ENCODE results near the gene MACIR. TPM values are rescaled to one million over a fixed set of nuclear protein-coding genes. Genes with fewer than 3 reads are reported as not detected.

MACIR gene
- total RNA-seq, 1 donor from 2014 or later, result 6.4 TPM

DNA sequence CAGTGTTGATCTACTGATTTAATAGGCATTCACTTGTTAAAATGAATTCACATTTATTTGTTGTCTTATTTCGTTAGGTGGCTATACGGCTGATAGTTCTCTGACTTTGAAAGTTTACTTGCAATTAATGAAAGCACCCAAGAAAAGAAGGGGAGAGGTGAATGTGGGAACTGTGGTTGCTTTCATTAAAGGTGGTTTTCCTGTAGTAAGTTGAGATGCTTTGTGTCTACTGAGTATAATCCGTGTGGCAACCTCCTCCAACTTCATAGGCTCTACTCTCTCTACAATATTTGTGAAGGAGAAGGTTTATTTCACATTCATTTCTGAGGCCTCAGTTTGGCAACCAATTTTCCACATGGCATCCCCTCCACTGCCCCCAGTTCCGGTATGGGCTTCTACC lies 12.8 kb upstream of the MACIR start:
- DNase-seq, result no peak

DNA sequence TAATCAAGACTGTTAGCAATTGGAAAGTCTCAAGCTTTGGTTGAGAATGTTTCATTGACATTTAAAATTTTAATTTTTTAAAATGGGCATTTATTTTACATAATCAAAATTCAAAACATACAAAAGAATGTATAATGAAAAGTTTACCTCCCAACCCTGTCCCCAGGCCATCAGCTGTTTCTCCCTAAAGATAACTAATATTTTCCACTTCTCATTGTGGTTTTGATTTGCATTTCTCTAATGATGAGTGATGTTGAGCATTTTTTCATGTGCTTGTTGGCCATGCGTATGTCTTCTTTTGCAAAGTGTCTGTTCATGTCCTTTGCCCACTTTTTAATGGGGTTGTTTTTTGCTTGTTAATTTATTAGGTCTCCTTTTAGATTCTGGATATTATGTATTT lies 11.4 kb upstream of the MACIR start:
- no peak for DNase-seq

DNA sequence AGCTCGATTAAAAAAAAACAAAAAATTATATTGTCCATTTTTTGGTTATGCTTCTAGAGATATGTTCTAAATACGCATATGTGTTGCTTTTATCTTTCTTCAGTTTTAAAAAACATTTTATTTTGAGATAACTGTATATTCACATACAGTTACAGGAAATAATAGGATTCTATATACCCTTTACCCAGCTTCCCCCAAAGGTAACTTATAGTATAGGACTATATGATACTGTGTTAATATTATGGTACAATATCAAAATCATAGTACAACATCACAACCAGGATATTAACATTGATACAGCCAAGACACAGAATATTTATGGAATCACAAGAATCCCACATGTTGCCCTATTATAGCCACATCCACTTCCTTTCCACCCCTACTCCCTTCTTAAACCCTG lies 9.5 kb upstream of the MACIR start:
- DNase-seq, result no peak

DNA sequence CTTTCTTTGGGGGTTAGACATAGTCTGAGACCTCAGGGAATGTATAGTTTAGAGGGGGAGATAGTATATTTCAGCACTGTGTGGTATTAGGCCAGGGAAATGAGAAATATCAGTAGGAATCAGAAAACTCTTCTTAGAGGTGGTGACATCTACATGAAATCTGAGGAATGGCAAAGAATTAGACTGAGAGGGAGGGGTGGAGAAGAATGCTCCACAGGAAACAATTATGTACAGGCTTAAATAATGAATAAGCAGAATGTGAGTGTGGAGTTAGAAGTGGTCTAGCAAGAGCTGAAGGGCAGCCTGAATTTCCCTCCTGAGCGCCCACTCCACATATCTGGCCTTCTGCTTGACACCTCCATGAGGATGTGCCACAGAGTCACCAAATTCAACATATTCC lies 3.6 kb upstream of the MACIR start:
- DNase-seq, result no peak

DNA sequence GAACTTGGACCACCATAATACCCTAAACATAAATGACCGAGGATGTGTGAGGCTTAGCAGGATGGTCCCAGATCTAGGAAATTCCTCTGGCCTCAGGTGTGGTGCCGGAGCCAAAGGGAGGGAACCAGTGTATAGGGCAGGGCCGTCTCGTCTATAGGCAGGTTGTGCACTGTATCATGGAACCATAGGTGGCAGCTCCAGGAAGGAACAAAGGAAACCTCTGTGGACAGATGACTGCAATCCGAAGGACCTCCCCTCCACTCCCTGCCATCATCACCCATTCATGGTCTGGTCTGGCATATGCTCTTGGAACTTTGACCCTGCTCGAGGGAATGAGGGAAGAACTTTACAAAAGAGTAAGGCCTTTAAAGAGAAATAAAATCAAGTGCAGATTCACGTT lies 2.9 kb upstream of the MACIR start:
- no peak for DNase-seq

DNA sequence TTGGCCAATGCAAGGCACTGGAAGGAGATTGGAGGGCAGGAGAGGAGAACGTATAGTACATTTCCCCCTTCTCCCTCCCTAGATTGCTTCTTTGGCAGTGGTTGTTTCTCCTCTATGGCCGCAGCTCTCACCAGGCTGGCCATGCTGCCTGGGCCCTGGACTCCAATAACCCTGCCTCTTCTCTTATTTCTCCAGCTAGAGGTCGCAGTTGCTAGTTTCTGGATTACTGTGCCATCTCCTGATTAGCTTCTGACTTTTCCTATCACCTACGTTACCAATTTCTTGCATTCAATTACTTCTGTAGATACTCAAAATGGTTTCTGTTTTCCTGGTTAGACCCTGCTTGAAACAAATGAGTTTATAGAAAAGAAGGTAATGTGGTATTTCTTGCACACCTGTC lies 2.4 kb upstream of the MACIR start:
- no peak for DNase-seq

DNA sequence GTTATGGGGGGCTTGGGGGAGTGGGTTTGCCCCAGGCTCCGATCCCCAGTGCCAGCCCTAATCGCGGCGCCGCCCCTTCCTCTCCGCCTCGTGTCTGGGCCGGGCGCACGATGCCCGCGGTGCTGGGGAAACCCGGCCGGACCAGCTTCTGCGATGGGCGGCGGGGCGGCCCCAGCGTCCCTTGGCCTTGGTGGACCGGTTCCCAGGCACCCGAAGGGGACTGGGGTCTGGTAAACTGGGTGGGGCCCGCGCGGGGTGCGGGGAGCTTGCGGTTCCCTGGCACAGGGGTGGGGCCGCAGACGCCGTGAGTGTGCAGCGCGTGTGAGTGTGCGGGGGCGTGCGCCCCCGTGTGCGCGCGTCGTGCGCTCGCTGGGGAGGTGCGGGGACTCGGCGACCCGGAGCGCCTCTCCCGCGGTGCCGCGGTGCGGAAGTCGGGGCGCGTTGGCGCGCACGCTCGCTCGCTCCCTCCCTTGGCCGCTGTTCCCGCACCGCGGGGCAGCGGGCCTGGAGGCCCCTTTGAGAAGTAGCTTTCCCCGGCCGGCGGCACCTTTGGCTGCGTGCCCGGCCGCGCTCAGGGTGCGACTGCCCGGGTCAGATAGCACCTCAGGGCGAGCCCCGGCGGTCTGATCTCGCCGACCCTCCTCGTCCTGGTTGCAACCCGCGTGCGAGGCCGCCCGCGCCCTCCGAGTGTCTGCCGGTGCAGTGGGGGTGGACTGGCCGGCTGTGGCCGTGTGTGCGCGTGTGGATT lies 568 bp downstream of the MACIR start:
- DNase-seq, result no peak

DNA sequence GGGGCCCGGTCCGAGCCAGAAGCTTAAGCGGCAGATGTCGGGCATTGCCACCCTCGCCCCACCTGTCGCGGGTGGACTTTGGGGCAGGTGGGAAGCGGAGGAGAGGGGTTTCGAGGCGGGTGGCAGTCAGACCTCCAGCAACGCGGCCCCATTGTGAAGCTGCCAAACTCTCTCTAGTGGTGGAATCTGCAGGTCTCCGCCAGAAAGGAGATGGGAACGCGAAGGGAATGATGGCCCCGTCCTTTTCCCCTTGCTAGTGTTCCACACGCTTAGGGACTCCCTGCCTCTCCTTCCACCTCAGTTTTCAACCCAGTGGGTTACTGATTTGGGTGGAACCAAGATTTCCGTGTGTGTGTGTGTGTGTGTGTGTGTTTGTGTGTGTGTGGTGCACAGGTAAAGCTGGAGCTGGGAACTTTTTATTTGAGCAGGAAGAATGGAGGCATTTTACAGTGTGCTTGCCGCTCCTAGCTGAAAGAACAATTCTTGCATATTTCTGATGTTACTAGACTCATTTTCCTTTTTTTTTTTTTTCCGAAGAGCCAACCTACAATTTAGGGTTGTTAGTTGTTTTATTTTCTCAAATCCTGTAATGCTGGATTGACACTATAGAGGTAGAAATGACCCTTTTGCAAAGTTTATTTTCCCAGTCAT lies 1.3 kb downstream of the MACIR start:
- DNase-seq, result no peak

DNA sequence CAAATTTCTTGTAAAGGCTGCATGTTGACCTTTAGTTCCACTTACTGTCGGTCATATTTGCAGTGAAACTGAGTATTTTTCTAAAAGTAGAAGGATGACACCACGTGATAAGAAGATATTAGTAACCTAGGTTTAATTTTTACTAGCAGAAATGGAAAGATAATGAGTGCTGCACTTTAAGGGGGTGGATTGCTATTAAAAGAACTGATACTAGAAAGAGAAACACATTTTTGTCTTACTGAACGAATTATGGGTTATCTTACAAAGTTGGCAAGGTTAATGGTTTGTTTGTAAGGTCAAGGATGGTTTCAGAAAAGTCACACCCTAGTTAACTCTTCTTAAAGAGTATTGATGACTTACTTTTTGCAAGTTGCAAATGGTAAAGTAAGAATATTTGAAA lies 2.4 kb downstream of the MACIR start:
- no peak for DNase-seq

DNA sequence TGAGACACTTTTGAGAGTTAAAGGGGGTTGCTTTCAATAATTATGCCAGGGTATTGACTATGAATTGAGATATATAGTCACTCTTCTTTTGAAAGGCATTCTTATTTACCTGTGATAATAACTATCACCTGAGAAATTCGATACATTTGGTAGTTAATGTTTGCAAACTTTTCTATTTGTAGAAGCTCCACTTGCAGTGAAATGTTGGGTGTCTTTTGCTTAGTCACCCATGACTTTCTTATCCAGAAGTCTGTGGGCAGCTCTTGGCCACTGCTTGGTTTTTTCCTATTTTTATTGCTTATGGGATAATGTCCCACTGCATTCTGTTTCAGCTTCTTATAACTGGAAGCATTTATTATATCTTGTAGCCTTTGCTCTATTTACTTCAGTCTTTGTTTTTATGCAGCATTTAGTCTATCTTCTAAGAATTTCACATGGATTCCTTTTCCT lies 3.9 kb downstream of the MACIR start:
- DNase-seq, result no peak

DNA sequence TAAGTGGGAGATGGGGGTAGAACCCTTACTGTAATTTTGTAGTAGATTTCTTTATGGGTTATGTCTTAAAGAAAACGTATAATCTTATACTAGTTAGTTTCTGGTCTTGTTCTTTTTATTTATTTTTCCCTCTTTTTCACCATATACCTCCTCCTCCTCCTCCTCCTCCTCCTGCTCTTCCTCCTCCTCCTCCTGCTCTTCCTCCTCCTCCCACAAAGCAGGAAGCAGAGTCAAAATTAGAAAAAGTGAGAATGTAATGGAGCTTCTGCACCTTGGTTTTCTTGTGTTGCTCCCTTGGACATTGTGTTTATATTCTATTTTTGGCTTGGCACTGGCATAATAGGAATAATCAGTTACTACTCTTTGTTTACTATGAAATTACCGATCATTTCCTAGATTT lies 4.5 kb downstream of the MACIR start:
- DNase-seq, result no peak

DNA sequence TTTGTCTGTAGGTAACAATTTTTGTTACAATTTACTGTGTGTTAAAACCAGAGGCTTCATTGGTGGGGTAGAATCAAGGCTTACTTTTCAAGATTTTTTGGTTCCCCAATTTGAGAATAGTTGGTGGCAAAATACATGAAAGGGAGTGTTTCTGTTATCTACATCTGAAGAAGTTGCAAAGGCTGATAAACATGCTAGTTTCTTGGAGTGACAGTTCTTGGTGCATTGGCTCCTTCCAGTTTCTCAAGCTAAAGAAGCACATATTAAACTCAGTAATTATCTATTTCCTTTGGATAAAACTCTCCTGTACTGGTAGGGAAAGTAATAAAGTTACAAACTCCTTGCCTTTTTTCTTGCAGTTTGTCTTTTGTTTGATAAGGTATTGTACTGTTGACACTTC lies 5.9 kb downstream of the MACIR start:
- DNase-seq, result no peak

DNA sequence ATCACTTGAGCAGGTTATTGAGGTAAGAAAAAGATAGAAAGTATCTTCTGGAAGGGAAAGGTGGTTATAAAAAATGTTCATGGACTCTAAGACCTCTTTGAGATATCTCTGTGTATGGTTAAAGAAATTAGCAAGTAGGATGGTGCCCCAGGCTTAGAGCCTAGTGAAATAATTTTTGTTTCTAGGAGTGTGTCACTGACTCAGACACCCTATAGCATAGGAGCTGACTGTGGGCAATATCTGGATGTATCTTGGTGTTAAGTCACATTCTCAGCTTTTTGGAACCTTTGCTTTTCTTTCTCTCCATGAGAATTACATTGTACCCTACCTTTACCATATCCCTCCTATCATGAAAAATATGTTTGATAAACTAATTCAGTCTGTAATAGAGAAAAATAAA lies 12.0 kb downstream of the MACIR start:
- DNase-seq, result no peak

DNA sequence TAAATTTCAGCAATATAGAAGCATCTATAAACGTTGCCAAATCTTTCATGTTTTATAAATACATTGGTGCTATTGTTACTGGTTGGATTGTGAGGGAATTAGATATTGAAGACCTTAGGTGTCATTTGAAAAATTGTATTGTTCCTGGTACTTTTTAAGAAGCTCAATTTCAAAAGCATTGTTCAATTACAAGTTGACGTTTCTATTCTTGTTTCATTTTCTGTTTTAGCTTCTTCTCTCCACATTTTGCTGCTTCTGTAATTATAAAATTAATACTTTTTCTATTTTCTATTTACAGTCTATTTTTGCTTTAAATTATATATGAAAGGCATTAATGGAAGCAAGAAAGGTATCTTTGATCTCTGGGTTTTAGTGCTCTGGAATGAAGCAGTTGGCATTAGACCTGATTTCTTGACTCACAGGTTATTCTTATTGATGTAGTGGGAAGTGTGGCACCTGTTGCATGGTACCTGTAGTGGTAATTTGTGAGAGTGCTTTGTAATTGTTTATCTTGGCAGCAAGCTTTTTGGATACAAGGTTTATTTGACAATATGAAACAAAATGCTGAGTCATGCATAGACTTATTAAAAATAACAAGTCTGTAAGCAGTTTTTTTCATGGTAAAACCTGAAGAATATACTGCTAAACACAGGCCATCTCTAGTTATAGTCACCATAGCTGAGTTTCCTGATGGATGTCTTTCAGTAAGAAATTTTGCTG lies 13.2 kb downstream of the MACIR start:
- no peak for DNase-seq

DNA sequence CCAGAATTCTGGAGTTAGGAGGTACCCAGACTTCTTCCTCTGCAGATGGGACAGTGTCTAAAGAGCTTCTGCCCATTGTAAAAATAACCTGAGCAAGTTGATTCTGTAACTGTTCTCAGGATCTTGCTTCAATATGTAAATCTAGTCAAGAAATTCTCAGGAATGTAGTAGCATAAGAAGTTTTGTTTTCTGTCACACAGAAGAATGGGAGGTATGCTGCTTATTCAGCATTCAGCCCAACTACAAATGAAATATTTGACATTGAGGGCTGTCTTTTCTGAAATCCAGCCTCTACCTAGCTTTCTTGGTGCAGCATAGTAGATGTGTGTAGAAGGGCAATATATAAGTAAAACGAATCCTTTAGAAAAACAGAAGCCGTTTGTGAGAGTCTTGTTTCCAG lies 13.8 kb downstream of the MACIR start:
- no peak for DNase-seq

DNA sequence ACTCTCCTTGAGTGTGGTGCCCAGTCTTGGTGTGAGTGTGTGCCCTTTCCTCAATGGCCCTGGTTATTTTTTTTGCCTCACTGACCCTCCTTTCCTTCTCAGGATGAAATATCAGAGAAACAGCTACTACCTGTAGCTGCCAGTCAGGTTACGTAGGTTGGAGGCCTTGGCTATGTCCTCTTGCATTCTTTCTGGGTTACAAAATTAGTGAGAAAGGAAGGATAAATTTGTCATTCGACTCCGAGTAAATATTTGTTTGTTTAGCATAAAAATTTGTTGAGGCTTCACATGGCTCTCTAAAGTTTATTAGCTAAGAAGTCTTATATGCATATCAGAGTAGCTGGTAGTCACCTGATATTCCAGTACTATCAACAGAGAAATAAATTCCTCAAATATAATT lies 15.4 kb downstream of the MACIR start:
- no peak for DNase-seq

DNA sequence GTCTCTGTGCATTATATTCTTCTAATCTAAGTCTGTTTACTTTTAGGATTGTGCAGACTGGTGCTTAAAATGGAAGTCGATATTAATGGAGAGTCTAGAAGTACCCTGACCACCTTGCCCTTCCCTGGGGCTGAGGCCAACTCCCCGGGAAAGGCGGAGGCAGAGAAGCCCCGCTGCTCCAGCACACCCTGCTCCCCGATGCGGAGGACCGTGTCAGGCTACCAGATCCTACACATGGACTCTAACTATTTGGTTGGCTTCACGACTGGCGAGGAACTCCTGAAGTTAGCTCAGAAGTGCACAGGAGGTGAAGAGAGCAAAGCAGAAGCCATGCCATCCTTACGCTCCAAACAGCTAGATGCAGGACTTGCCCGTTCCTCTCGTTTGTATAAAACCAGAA lies 17.3 kb downstream of the MACIR start:
- no peak for DNase-seq

DNA sequence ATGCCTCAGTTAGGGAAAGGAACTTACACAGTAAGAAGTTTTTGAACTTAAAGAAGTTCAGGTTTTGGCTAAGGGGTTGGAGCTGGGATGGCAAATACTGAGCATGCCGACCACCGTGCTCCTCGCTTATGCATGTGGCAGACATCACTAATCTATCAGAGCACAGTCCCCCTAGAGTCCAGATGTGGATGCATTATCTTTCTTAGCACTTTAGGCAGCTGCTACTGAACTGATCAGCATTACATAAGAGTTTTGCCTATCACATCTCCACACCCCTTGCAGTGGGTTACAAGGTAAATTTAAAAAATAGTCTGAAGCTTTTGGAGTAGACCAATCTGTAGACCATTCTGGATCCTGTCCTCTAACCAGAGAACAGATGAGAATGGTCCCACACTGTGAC lies 22.4 kb downstream of the MACIR start:
- DNase-seq, result no peak

DNA sequence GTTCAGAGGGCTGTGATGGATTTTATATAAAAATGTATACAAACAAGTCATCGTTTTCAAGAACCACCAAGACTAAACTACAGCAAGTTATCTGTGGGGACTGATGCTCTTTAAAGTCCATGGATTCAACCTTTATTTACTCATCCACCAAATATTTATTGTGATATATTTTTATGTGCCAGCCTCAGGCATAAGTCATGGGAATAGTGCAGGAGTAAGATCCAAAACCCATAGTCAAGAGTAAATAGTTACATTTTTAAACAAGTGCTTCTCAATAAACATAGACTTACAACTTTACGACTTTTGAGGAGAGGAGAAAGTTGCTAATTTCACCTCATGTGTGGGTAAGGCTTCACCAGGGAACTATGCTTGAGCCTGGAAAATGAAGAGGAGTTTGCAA lies 24.6 kb downstream of the MACIR start:
- no peak for DNase-seq

DNA sequence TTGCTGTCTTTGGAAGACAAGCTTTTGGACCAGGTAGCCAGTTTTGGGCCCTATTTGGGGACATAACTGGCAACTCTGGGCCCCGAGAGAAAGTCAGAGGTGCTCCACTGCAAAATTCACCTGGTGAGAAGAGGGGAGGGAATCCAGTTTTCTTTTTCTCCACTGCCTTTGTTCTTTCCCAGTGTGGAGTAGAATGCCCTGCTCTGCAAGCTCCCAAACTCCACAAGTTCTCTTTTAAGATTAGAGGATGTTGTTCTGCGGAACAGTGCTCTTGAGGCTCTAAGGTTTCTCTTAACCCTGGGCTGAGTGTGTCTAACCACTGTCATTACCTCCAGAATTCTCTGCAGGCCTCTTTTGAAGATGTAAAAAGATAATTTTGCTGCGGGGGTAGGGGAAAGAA lies 25.3 kb downstream of the MACIR start:
- no peak for DNase-seq

DNA sequence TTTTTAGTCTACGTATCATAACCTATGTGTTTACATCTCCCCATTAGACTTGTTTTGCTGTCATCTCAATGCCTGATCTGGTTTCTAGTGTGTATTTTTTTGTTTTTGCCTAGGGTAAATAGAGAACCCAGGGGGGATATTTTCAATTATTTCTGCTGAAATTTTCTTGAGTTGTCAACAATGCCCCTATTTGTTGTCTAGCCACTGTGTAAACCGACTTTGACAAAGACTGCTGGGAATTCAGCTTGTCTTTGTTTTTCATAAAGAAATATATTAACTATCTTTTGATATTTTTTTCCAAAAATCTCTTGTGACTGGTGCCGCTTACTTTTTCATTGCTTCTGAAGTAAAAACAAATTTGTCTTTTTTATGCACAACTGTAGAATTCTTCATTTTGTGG lies 28.1 kb downstream of the MACIR start:
- DNase-seq, result no peak

DNA sequence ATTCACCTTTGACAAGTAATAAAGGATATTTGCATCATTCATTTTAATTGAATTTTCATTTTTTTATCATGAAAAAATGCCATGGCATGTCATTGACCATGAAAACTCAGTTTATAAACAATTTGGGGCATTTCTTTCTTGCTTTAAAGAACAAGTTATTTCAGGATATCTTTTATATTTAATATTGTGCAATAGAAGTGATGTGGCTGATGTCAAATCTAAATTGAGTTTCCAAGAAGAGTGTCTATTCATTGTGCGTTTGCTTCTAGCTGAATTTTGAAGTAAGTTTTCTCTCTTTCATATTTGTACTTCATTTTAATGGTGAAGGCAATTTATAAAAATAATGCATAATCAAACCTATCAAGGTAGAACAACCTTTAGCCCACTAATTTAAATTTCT lies 30.5 kb downstream of the MACIR start:
- DNase-seq, result no peak

DNA sequence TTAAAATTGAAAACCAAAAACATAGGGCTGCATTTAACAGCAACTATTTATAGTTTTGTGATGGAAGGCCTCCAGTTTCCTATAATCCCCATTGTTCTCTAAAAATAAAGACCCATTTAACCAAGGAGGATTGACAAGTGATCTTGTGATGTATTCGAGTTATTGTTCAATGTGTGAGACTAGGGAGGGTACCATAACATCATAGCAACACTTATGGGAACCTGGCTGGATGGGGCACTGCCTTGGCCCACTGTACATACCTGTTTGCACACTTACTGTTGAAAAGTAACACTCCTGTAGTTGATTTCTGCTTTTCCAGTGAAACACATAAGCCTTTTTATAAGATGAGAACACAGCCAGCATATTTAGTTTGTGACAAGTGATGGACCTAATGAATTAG lies 32.3 kb downstream of the MACIR start:
- DNase-seq, result no peak

DNA sequence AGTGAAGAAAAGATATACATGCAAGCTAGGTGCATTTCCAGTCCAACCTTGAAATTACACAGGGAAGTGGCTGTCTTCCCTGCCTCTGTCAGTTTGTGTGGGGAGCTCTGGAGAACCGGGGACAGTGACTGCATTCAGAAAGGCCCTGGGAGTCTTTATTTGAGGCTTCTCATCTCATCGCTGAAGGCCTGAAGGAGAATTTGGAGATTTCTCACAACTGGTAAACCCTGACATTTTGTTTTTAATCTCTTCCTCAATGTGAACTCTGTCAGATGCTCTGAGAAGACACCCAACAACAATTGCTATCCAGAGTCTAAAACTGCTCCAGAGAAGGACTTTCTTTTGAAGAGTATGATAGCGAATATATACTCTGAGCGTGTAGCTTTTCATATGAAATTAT lies 33.0 kb downstream of the MACIR start:
- no peak for DNase-seq

Data from skin of body (tissue), 2 donors.